Large intestine (tissue), 3 donors: ENCODE measurements around the gene GLP1R. TPM values are rescaled to one million over a fixed set of nuclear protein-coding genes. Genes with fewer than 3 reads are reported as not detected.

ENCODE experiments used
- DNase-seq, 2 donors: peaks; one replicate each; pipeline versions ENCODE4 v3.0.0 to v3.0.0-alpha.2; 2013
- H3K27ac ChIP-seq: one replicate; pipeline ENCODE4 v1.5.1; 2013; ENCODE audit warnings: low read length
- H3K27me3 ChIP-seq: 2 replicates; pipeline ENCODE4 v1.6.1; 2013; ENCODE audit warnings: low read length; ENCODE audit not compliant: control insufficient read depth, insufficient read depth
- H3K36me3 ChIP-seq: 2 replicates; pipeline ENCODE4 v1.6.1; 2013; ENCODE audit warnings: low read length; ENCODE audit not compliant: control insufficient read depth, insufficient read depth
- H3K4me1 ChIP-seq: one replicate; pipeline ENCODE4 v1.6.1; 2013; ENCODE audit warnings: low read length; ENCODE audit not compliant: control insufficient read depth, insufficient read depth
- H3K4me3 ChIP-seq: one replicate; pipeline ENCODE4 v1.5.1; 2013; ENCODE audit warnings: low read length
- H3K9me3 ChIP-seq: one replicate; pipeline ENCODE4 v1.6.1; 2013; ENCODE audit warnings: mild to moderate bottlenecking, low read depth, low read length, moderate library complexity; ENCODE audit not compliant: control insufficient read depth
- WGBS: methylation state at CpG from one replicate; pipeline ENCODE4 v1.1.5; 2013; ENCODE audit warnings: low lambda C conversion rate; ENCODE audit not compliant: insufficient coverage; 5-methylcytosine and 5-hydroxymethylcytosine counted together
- polyA plus RNA-seq: library from polyadenylated mRNA; unstranded; fragments of 120-200 nt; gene quantifications from one replicate; pipeline ENCODE4 v1.2.1, GENCODE V29; 2013

GLP1R gene
- polyA plus RNA-seq, 1 donor: 0.84 TPM

DNA sequence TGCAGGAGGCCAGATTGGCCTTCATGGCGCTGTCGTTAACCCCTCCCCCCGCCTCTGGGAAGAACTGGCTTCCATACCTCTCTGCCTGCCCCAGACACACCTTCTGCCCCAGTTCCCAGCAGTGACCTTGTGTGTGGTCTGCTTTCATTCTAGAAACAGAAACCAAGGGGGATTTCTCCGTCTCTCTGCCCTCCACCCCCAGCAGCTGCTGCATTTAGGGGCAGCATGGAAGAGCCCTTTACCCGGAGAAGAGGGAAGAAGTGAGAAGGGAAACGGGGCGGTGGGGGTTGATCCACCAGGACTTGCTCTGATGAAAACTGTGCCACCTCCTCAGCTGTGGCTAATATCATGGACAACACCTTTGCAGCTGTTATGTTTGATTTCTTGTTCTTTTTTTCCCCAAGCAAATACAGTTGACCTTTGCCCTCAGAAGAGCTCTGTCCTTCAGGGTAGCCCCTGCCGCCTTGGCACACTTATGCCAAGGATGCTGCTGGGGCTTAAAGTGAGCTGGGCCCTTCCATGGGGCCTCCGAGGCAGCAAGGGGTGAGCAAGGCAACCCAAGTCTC, 6.1 kb downstream of the GLP1R start:
- Histone ChIP-seq H3K4me1 (peaks cover 30% of the 10 kb centered on the region), H3K36me3 (no peaks in the 10 kb centered on the region), H3K27ac (no peak overlapping the region), H3K27me3 (peaks cover 15% of the 10 kb centered on the region), H3K4me3 (no peak overlapping the region), H3K9me3 (no peaks in the 10 kb centered on the region)
- DNase-seq: peak in 1 of 2 donors; percentile 52
- no CpG with 5 or more reads among the region's 9 CpGs for WGBS

DNA sequence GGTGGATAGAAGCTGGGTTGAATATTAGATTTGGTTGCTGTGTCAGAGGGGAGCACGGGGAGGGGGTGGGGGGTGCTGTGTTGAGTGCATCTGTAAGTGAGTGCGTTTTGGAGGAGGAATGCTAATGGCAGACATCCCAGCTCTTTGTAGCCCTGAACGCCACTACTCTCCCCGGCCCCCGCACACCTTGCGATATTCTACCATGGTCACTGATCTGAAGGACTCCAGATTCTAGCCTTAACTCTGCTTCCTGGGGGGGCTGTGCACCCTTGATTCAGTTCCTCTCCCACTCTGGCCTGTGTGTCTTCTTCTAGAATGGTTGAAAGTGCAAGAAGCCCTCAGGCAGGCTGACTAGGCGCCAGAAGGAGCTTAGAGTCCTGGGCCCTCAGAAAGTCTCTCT, 7.1 kb downstream of the GLP1R start:
- no peak for DNase-seq
- WGBS: no CpG with 5 or more reads among the region's 7 CpGs
- H3K4me1 ChIP-seq: peaks cover 31% of the 10 kb centered on the region

DNA sequence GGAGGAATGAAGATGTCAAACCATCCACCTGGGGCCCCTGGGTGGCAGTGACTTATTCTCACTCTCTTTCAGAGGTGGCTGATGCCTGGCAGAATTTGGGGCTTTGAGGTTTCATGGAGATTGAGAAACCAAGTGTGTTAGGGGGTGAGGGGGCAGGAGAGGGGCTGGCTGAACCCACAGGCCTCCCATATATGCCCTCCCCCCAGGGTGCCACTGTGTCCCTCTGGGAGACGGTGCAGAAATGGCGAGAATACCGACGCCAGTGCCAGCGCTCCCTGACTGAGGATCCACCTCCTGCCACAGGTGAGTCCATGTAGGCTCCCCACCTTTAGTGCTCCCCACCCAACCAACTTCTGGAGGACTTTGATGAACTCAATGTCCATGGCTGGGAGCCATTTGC, 7.6 kb downstream of the GLP1R start:
- Histone ChIP-seq H3K4me1 (peaks cover 36% of the 10 kb centered on the region), H3K27ac (no peak overlapping the region), H3K36me3 (no peaks in the 10 kb centered on the region), H3K9me3 (no peaks in the 10 kb centered on the region), H3K4me3 (no peak overlapping the region), H3K27me3 (peaks cover 2% of the 10 kb centered on the region)
- DNase-seq: no peak
- no CpG with 5 or more reads among the region's 5 CpGs for WGBS

More for the DNA sequence above, 7.1 kb downstream of the GLP1R start:
- H3K36me3 ChIP-seq: no peaks in the 10 kb centered on the region
- H3K4me3 ChIP-seq: no peak overlapping the region
- H3K27ac ChIP-seq: no peak overlapping the region
- H3K27me3 ChIP-seq: peaks cover 6% of the 10 kb centered on the region
- no peaks in the 10 kb centered on the region for H3K9me3 ChIP-seq

DNA sequence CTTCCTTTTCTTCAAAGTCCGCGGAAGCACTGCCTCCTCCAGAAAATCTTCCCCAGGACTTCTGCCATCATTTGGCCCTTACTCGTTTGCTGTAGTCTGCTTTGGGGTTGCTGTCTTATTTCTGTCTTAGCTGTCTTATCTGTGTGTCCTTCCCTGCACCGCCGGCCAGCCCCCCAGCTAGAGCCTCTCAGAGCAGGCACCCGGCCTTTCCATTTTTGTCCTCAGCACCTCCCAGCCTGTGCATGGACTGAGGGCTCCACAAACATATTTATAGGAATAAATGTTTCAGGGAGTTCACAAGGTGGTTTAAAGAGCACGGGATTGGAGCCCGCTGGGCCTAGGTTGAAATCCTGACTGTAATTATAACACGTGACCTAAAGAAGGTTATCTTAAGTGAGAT, 8.1 kb downstream of the GLP1R start:
- peaks cover 41% of the 10 kb centered on the region for H3K4me1 ChIP-seq
- no peak overlapping the region for H3K4me3 ChIP-seq
- no peaks in the 10 kb centered on the region for H3K27me3 ChIP-seq
- no peak for DNase-seq
- H3K9me3 ChIP-seq: no peaks in the 10 kb centered on the region
- H3K27ac ChIP-seq: no peak overlapping the region
- no peaks in the 10 kb centered on the region for H3K36me3 ChIP-seq
- 94% methylated on average over 6 of the region's 9 CpGs for WGBS

DNA sequence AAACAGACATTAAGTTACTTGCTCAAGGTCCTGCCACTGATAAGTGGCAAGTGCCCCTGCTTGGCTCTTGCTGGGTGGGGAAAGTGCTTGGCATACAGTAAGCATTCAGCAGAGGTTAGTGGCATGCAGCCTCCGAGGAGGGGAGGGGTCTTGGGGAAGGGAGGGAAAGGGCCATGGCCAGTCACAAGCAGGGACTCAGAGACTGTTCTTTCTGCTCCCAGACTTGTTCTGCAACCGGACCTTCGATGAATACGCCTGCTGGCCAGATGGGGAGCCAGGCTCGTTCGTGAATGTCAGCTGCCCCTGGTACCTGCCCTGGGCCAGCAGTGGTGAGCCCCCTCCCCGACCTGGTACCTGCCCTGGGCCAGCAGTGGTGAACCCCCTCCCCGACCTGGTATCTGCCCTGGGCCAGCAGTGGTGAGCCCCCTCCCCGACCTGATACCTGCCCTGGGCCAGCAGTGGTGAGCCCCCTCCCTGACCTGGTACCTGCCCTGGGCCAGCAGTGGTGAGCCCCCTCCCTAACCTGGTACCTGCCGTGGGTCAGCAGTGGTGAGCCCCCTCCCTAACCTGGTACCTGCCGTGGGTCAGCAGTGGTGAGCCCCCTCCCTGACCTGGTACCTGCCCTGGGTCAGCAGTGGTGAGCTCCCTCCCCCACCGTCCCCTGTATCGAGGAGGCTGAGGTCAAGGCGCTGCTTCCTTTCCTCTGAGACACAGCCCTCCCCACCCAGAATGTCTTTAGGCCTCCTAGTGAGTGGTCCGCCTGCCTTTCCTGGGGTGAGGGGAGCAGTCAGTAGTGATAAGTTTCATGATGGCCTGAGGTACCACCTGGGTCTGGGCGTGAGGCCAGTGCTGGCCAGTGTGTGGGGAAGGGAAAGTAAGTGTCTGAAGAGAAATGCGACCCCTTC, 8.9 kb downstream of the GLP1R start:
- H3K4me1 ChIP-seq: peaks cover 49% of the 10 kb centered on the region
- H3K27me3 ChIP-seq: no peaks in the 10 kb centered on the region
- no CpG with 5 or more reads among the region's 17 CpGs for WGBS
- no peak overlapping the region for H3K27ac ChIP-seq
- no peak for DNase-seq
- no peaks in the 10 kb centered on the region for H3K36me3 ChIP-seq
- no peaks in the 10 kb centered on the region for H3K9me3 ChIP-seq
- no peak overlapping the region for H3K4me3 ChIP-seq

DNA sequence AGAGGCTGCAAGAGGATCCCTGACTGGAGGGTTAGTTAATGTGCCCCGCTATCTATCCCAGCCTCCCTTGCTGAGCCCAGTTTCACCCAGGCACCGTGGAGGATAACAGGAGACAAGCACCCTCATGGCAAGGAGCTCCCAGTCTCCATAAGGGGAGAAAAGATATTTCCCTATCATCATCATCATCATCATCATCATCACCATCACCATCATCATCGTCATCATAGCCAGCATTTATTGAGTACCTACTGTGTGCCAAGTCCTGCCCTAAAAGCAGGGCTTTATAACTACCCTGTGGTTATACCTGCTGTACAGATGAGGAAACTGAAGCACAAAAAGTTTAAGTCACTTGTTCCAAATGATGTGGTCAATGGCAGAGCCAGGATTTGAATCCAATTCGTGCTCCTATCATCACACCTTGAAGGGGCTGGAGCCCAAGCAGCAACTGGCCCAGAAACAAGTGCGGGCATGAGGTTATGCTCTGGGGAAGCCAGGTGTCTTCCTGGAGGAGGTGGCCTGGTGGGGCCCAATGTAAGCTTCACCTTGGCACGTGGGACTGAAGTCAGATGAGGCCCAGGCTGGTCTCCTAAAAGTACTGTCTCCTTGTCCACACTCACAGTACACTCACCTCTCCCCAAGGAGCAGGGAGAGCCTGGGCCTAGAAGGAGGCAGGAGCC, 10.0 kb downstream of the GLP1R start:
- H3K27me3 ChIP-seq: no peaks in the 10 kb centered on the region
- H3K9me3 ChIP-seq: no peaks in the 10 kb centered on the region
- no peaks in the 10 kb centered on the region for H3K36me3 ChIP-seq
- no peak overlapping the region for H3K4me3 ChIP-seq
- H3K27ac ChIP-seq: no peak overlapping the region
- H3K4me1 ChIP-seq: peaks cover 53% of the 10 kb centered on the region
- WGBS: no CpG with 5 or more reads among the region's 6 CpGs
- DNase-seq: no peak

DNA sequence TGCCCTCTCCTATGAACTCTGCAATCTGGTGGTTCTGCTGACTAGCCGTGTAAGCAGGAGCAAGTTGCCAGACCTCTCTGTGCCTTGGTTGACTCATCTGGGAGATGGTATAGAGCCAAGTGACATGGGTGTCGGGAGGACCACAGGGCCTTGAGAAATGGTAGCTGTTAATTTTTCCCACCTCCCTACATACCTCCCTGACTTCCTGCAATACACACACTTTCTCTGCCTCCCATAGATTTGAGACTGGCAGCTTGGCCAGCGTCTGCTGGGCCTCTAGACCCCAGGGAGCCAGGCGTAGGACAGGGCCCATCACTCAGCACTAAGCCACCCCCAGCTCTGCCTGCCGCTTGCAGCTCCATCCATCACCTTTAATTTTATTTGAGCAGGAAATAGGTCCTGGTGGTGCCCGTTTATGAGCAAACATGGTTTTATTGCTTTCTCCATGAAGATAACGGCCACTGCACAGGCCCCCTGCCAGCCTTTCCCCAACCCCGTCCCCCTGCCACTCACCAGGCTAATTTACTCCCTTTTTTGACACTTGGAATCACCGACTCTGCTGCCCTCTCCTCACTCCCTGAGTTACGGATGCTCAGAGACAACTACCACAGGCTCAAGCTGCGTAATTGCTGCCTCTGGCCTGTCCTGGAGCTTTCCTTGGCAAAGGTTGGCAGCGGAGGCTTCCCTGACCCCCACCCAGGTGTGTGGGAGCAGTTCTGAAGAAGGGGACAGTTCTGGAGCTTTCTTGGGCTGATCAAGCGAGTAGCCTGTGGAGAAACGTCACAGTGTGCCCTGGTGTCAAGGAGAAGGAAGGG, 11.1 kb downstream of the GLP1R start:
- no peaks in the 10 kb centered on the region for H3K36me3 ChIP-seq
- no peaks in the 10 kb centered on the region for H3K27me3 ChIP-seq
- H3K4me3 ChIP-seq: no peak overlapping the region
- 83% methylated on average over 1 of the region's 14 CpGs for WGBS
- H3K9me3 ChIP-seq: no peaks in the 10 kb centered on the region
- peaks cover 53% of the 10 kb centered on the region for H3K4me1 ChIP-seq
- H3K27ac ChIP-seq: no peak overlapping the region
- no peak for DNase-seq

DNA sequence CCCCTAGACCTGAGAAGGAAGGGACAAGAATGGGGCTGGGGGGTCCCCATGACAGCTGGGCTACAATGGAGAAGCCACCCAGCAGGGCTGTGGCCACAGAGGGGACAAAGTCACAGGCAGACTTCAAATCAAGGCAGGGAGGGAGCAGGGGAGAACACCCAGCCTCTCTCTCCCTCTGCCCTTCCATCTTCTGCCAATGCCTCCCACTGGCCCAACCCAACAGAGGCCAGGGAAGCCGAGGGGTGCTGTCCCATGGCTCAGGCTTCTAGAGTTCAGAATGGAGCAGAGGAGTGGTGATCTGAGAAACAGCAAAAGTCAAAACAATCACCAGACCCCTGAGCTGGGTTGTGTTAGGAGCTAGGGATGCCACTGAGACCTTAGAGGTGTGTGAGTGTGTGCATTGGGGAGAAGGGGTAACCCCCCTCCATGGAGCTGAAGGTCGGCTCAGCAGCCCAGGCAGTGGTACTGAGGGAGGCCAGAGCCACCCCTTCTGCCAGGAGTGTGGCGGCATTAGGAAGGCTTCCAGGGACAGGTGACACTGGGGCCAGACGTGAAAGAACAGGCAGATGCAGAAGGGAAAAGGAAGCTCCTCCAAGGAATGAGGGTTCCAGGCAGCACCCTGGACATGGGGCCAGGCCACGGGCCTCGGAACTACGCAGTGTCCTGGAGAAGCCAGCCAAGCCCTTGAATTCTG, 12.0 kb downstream of the GLP1R start:
- no peaks in the 10 kb centered on the region for H3K9me3 ChIP-seq
- H3K4me1 ChIP-seq: peaks cover 50% of the 10 kb centered on the region
- H3K27ac ChIP-seq: no peak overlapping the region
- H3K27me3 ChIP-seq: no peaks in the 10 kb centered on the region
- no CpG with 5 or more reads among the region's 7 CpGs for WGBS
- H3K4me3 ChIP-seq: no peak overlapping the region
- DNase-seq: no peak
- no peaks in the 10 kb centered on the region for H3K36me3 ChIP-seq

DNA sequence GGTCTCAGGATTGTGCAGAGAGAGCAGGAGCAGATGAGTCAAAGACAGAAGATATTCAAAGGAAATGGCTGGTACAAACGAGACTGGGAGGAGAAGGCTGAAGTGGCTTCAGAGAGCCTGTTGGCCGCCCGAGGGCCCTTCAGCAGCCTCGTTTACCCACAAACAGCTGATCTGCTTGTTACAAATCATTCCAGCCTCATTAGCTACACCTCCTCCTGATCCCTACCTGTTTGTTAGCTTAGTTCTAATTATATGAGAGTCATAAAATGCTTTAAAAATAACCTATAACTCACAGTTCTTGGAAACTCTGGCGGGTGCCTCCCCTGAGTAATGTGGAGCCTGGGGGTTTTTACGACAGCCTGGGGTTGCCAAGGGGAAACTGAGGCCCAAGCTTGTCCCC, 12.6 kb downstream of the GLP1R start:
- WGBS: 20% methylated on average over 1 of the region's 6 CpGs
- no peak overlapping the region for H3K4me3 ChIP-seq
- no peaks in the 10 kb centered on the region for H3K36me3 ChIP-seq
- no peaks in the 10 kb centered on the region for H3K27me3 ChIP-seq
- peak; percentile 17 to 53 for DNase-seq
- peaks cover 50% of the 10 kb centered on the region for H3K4me1 ChIP-seq
- H3K27ac ChIP-seq: no peak overlapping the region
- no peaks in the 10 kb centered on the region for H3K9me3 ChIP-seq
